ENCODE data around the gene SPDYE4.

DNA sequence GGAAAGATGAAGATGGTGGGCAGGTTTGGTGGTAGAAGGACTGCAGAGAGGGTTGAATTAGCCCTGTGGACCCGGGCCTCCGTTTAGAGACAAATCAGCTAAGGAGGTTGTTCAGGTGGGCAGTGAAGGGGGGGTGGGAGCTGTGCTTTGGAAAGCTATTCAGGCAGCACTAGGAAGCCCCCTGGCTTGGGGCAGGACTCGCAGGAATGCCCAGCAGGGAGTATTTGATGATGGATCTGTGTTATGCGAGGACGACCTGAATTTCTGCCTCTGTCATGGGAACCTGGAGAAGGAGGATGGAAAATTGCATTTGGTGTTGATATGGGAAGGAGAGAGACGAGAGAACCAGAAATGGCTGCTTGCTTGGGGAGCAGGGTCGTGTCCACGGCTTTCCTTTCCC is 3.5 kb downstream of the SPDYE4 start:
- TF ChIP-seq EZH2 (IDR thresholded peaks at IDR 0.05; ENCODE audit: low read length, missing control alignments) = no peak
- TF ChIP-seq, protein P1, sequence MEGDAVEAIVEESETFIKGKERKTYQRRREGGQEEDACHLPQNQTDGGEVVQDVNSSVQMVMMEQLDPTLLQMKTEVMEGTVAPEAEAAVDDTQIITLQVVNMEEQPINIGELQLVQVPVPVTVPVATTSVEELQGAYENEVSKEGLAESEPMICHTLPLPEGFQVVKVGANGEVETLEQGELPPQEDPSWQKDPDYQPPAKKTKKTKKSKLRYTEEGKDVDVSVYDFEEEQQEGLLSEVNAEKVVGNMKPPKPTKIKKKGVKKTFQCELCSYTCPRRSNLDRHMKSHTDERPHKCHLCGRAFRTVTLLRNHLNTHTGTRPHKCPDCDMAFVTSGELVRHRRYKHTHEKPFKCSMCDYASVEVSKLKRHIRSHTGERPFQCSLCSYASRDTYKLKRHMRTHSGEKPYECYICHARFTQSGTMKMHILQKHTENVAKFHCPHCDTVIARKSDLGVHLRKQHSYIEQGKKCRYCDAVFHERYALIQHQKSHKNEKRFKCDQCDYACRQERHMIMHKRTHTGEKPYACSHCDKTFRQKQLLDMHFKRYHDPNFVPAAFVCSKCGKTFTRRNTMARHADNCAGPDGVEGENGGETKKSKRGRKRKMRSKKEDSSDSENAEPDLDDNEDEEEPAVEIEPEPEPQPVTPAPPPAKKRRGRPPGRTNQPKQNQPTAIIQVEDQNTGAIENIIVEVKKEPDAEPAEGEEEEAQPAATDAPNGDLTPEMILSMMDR (conservative IDR thresholded peaks at IDR 0.05 in 1 of 2, IDR thresholded peaks at IDR 0.05 in 1 of 2; ENCODE audit: low read depth in 1 of 2, low read length in 2 of 2) = no peak
